ENCODE results near the gene GNAI3.
A peak's percentile ranks its signal among the peaks of the same experiment; 100 is the strongest.

GRCh38 chr1:109509176-109510134 lies 39.0 kb upstream of the GNAI3 start, which contains the start of gene AMIGO1:
- peak in 1 of 2 donors; percentile 30 for TF ChIP-seq POLR2A (IDR thresholded peaks at IDR 0.05)
- no peak for TF ChIP-seq CTCF (IDR thresholded peaks at IDR 0.05)

All from thyroid gland (tissue), 4 donors.